Mesenchymal stem cell (in vitro differentiated cells and primary cell): ENCODE measurements around the gene DGKD.

Experiments
- DNase-seq: peaks from one replicate; pipeline ENCODE4 v3.0.0-alpha.2; 2013
- H2AFZ ChIP-seq: one replicate; pipeline ENCODE4 v1.6.1; 2013; ENCODE audit warnings: low read depth, mild to moderate bottlenecking, control low read depth, inconsistent platforms, low read length, moderate library complexity
- H2AK5ac ChIP-seq: 2 replicates; pipeline ENCODE4 v1.6.1; 2013; ENCODE audit warnings: low read length, moderate library complexity, mild to moderate bottlenecking, inconsistent platforms; ENCODE audit not compliant: severe bottlenecking
- H2BK120ac ChIP-seq: one replicate; pipeline ENCODE4 v1.6.1; 2013; ENCODE audit warnings: low read depth, mild to moderate bottlenecking, inconsistent platforms, low read length, moderate library complexity
- H2BK12ac ChIP-seq, 2 experiments: one replicate each; pipeline ENCODE4 v1.6.1; 2013; ENCODE audit warnings: inconsistent platforms in 2 of 2, low read length in 2 of 2, mild to moderate bottlenecking in 2 of 2, moderate library complexity in 2 of 2, control low read depth in 1 of 2
- H2BK15ac ChIP-seq: one replicate; pipeline ENCODE4 v1.6.1; 2013; ENCODE audit warnings: mild to moderate bottlenecking, low read depth, inconsistent platforms; ENCODE audit not compliant: poor library complexity, severe bottlenecking
- H2BK5ac ChIP-seq: 2 replicates; pipeline ENCODE4 v1.6.1; 2013; ENCODE audit warnings: low read depth, mild to moderate bottlenecking, low read length, control low read depth, inconsistent platforms; ENCODE audit not compliant: poor library complexity, severe bottlenecking
- H3K14ac ChIP-seq, 2 experiments: one replicate each; pipeline ENCODE4 v1.6.1; 2013; ENCODE audit warnings: inconsistent platforms in 2 of 2, low read length in 2 of 2, control low read depth in 1 of 2, mild to moderate bottlenecking in 1 of 2, moderate library complexity in 1 of 2
- H3K18ac ChIP-seq, 2 experiments: one replicate each; pipeline ENCODE4 v1.6.1; 2013; ENCODE audit warnings: inconsistent platforms in 2 of 2, low read length in 2 of 2, control low read depth in 1 of 2, low read depth in 1 of 2, mild to moderate bottlenecking in 1 of 2
- H3K23ac ChIP-seq, 2 experiments: one replicate each; pipeline ENCODE4 v1.6.1; 2013; ENCODE audit warnings: inconsistent platforms in 2 of 2, low read length in 2 of 2, mild to moderate bottlenecking in 2 of 2, moderate library complexity in 2 of 2, control low read depth in 1 of 2
- H3K27ac ChIP-seq: 2 replicates; pipeline ENCODE4 v1.5.1; 2013; ENCODE audit warnings: mild to moderate bottlenecking, moderate library complexity, low read length, control low read depth, inconsistent platforms; ENCODE audit not compliant: poor library complexity, severe bottlenecking
- H3K27me3 ChIP-seq, 2 experiments: 2 replicates each; pipeline versions ENCODE4 v1.6.1 to v1.7.0; 2013; ENCODE audit warnings: low read length in 2 of 2, mild to moderate bottlenecking in 2 of 2, moderate library complexity in 2 of 2, control low read depth in 1 of 2, inconsistent platforms in 1 of 2; ENCODE audit not compliant: control insufficient read depth in 1 of 2, insufficient read depth in 1 of 2
- H3K36me3 ChIP-seq, 2 experiments: 2 replicates each; pipeline versions ENCODE4 v1.6.1 to v1.7.0; 2013; ENCODE audit warnings: low read length in 2 of 2, control low read depth in 1 of 2, inconsistent platforms in 1 of 2, low read depth in 1 of 2, mild to moderate bottlenecking in 1 of 2; ENCODE audit not compliant: insufficient read depth in 2 of 2, control insufficient read depth in 1 of 2
- H3K4ac ChIP-seq, 2 experiments: one replicate each; pipeline ENCODE4 v1.6.1; 2013; ENCODE audit warnings: inconsistent platforms in 2 of 2, low read length in 2 of 2, mild to moderate bottlenecking in 2 of 2, moderate library complexity in 2 of 2, control low read depth in 1 of 2, low read depth in 1 of 2
- H3K4me1 ChIP-seq: 2 replicates; pipeline ENCODE4 v1.6.1; 2013; ENCODE audit warnings: low read depth, low read length, control low read depth; ENCODE audit not compliant: control insufficient read depth, insufficient read depth
- H3K4me2 ChIP-seq: 2 replicates; pipeline ENCODE4 v1.6.1; 2013; ENCODE audit warnings: low read length, mild to moderate bottlenecking, inconsistent platforms; ENCODE audit not compliant: poor library complexity, severe bottlenecking
- H3K4me3 ChIP-seq, 2 experiments: 2 replicates each; pipeline versions ENCODE4 v1.5.1 to v1.7.0; 2013; ENCODE audit warnings: low read length in 2 of 2, mild to moderate bottlenecking in 2 of 2, control low read depth in 1 of 2, low read depth in 1 of 2; ENCODE audit not compliant: insufficient read depth in 1 of 2
- H3K79me1 ChIP-seq: replicated peaks from 2 replicates; pipeline ENCODE4 v1.6.1; 2013; ENCODE audit warnings: mild to moderate bottlenecking, control low read depth, low read length, inconsistent platforms; ENCODE audit not compliant: poor library complexity, severe bottlenecking
- H3K9ac ChIP-seq: 2 replicates; pipeline ENCODE4 v1.7.0; 2013; ENCODE audit warnings: mild to moderate bottlenecking, low read length, moderate library complexity
- H3K9me3 ChIP-seq: 2 replicates; pipeline ENCODE4 v1.7.0; 2013; ENCODE audit warnings: mild to moderate bottlenecking, low read length; ENCODE audit not compliant: control insufficient read depth
- H4K8ac ChIP-seq: one replicate; pipeline ENCODE4 v1.6.1; 2013; ENCODE audit warnings: inconsistent platforms, mild to moderate bottlenecking, low read length, moderate library complexity
- H4K91ac ChIP-seq: one replicate; pipeline ENCODE4 v1.6.1; 2013; ENCODE audit warnings: mild to moderate bottlenecking, low read length, inconsistent platforms
- WGBS: methylation state at CpG from one replicate; pipeline ENCODE4 v1.1.7; 2013; ENCODE audit warnings: mixed read lengths; 5-methylcytosine and 5-hydroxymethylcytosine counted together

DGKD gene

GRCh38 chr2:233312874-233313273 lies 41.4 kb upstream of the DGKD start:
- peak overlapping the region in 1 of 2 experiments; percentile 13 for H3K4ac ChIP-seq
- 70% methylated on average over 8 of the region's 8 CpGs for WGBS
- no peak overlapping the region for H3K23ac ChIP-seq
- H3K79me1 ChIP-seq = no peaks in the 10 kb centered on the region
- no peak overlapping the region for H2BK15ac ChIP-seq
- H2AK5ac ChIP-seq = no peak overlapping the region
- H3K27me3 ChIP-seq = peaks cover 15 to 34% of the 10 kb centered on the region in 2 experiments
- H2BK12ac ChIP-seq = no peak overlapping the region
- no peak overlapping the region for H3K14ac ChIP-seq
- no peak overlapping the region for H3K9ac ChIP-seq
- no peaks in the 10 kb centered on the region for H3K9me3 ChIP-seq
- H4K8ac ChIP-seq = no peak overlapping the region
- no peak overlapping the region for H2BK120ac ChIP-seq
- H3K18ac ChIP-seq = no peak overlapping the region
- H3K4me1 ChIP-seq = no peaks in the 10 kb centered on the region
- H3K36me3 ChIP-seq = no peaks in the 10 kb centered on the region
- H4K91ac ChIP-seq = no peak overlapping the region
- no peak overlapping the region for H3K27ac ChIP-seq
- no peak for DNase-seq
- no peak overlapping the region for H2AFZ ChIP-seq
- H2BK5ac ChIP-seq = no peak overlapping the region
- H3K4me2 ChIP-seq = no peak overlapping the region
- H3K4me3 ChIP-seq = no peak overlapping the region

DNA sequence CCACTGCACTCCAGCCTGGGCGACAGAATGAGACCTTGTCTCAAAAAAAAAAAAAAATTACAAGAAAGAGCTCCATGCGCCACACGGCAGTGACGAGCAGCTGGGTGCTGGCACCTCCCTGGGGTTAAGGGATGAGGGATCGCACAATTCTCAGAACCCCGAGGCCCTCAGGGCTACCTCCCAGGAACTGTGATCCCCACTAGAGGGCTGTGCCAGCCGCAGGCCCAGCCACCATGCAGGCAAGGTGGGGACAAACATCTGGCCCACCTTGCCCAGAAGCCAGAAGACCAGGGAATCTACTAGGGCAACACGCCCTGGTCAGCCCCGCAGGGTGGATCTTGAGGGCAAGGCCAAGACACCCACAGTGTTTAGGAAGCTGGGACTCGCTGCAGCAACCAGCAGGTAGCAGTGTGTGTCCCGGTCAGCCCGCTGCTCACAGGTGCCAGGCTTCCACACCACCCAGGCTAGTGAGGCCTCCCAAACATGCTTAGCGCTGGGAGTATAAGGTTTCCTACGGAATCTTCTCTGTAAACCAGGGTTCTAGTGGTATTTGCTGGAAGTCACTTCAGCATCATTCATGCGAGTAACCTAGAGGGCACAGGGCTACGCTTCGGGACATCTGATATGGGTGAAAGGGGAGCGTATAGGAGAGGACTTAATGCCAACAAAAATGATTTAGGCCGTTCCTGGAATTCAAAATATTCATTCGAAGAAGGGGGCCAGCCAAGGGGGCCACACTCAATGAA lies 39.9 kb upstream of the DGKD start:
- Histone ChIP-seq H3K4me3 (no peak overlapping the region), H3K4me1 (no peaks in the 10 kb centered on the region), H2AK5ac (no peak overlapping the region), H2BK5ac (no peak overlapping the region), H3K27ac (no peak overlapping the region), H3K9me3 (no peaks in the 10 kb centered on the region), H3K27me3 (peaks cover 23 to 42% of the 10 kb centered on the region in 2 experiments), H2BK15ac (no peak overlapping the region), H3K9ac (no peak overlapping the region), H3K14ac (no peak overlapping the region), H3K18ac (peak overlapping the region in 1 of 2 experiments; percentile 17), H3K23ac (no peak overlapping the region), H3K79me1 (no peaks in the 10 kb centered on the region), H2BK12ac (no peak overlapping the region), H3K4ac (no peak overlapping the region), H2AFZ (no peak overlapping the region), H2BK120ac (no peak overlapping the region), H4K91ac (peak overlapping the region; percentile 65), H4K8ac (no peak overlapping the region), H3K4me2 (no peak overlapping the region), H3K36me3 (no peaks in the 10 kb centered on the region)
- no peak for DNase-seq
- WGBS = 93% methylated on average over 20 of the region's 20 CpGs

- H3K4me1 ChIP-seq = no peaks in the 10 kb centered on the region
- H3K18ac ChIP-seq = no peak overlapping the region
- WGBS = 97% methylated on average over 5 of the region's 7 CpGs
- no peak overlapping the region for H2BK120ac ChIP-seq
- H2AK5ac ChIP-seq = no peak overlapping the region
- H3K27me3 ChIP-seq = peaks cover 39 to 49% of the 10 kb centered on the region in 2 experiments
- no peak overlapping the region for H3K14ac ChIP-seq
- no peak overlapping the region for H3K4ac ChIP-seq
- H2BK5ac ChIP-seq = no peak overlapping the region
- no peak overlapping the region for H2BK12ac ChIP-seq
- H2AFZ ChIP-seq = no peak overlapping the region
- H2BK15ac ChIP-seq = no peak overlapping the region
- H4K91ac ChIP-seq = no peak overlapping the region
- H3K27ac ChIP-seq = no peak overlapping the region
- H3K36me3 ChIP-seq = no peaks in the 10 kb centered on the region
- no peak overlapping the region for H3K9ac ChIP-seq
- H4K8ac ChIP-seq = no peak overlapping the region
- H3K79me1 ChIP-seq = no peaks in the 10 kb centered on the region
- no peak overlapping the region for H3K23ac ChIP-seq
- DNase-seq = no peak
- H3K4me2 ChIP-seq = no peak overlapping the region
- H3K9me3 ChIP-seq = no peaks in the 10 kb centered on the region
- H3K4me3 ChIP-seq = no peak overlapping the region
These were observed 36.9 kb upstream of the DGKD start for GRCh38 chr2:233317196-233317943.

DNA sequence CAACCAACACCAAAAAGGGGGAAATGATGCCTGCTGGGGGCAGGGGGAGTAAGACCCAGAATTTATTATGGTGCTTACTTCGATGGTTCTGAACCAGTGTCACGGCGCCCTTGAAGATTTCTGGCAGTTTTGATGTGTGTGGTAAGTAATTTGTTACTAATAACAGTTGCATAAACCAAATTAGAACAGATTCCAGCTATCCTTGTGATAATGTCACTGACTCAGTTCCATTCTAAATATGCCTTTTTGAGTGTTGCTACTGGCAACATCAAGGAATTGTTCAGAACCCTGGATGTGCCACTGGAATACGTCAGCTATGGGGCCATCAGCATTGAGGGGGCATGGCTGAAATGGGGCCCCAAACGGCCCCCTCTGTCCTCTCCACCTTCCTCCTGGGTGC lies 35.0 kb upstream of the DGKD start:
- H3K9ac ChIP-seq = no peak overlapping the region
- H3K4me2 ChIP-seq = no peak overlapping the region
- H2BK5ac ChIP-seq = no peak overlapping the region
- no peak overlapping the region for H4K8ac ChIP-seq
- H4K91ac ChIP-seq = no peak overlapping the region
- no peak overlapping the region for H3K4me3 ChIP-seq
- no peak for DNase-seq
- H3K18ac ChIP-seq = no peak overlapping the region
- H2BK12ac ChIP-seq = no peak overlapping the region
- no peak overlapping the region for H3K4ac ChIP-seq
- no peak overlapping the region for H2AFZ ChIP-seq
- no peak overlapping the region for H2AK5ac ChIP-seq
- no peak overlapping the region for H3K27ac ChIP-seq
- H3K23ac ChIP-seq = no peak overlapping the region
- peaks cover 28 to 43% of the 10 kb centered on the region in 2 experiments for H3K27me3 ChIP-seq
- H2BK15ac ChIP-seq = no peak overlapping the region
- H3K79me1 ChIP-seq = no peaks in the 10 kb centered on the region
- H3K14ac ChIP-seq = no peak overlapping the region
- WGBS = 85% methylated on average over 2 of the region's 5 CpGs
- no peaks in the 10 kb centered on the region for H3K9me3 ChIP-seq
- H2BK120ac ChIP-seq = no peak overlapping the region
- no peaks in the 10 kb centered on the region for H3K36me3 ChIP-seq
- H3K4me1 ChIP-seq = no peaks in the 10 kb centered on the region
